Measurements from ENCODE around the gene HCFC1.

HCFC1 gene

GRCh38 chrX:153973127-153974002 is 1.7 kb upstream of the HCFC1 start:
- DNase-seq (ENCODE audit: low read depth), result no peak

- DNase-seq (ENCODE audit: low read depth), result no peak
Observed at GRCh38 chrX:153972368-153973126, 929 bp upstream of the HCFC1 start, which contains the start of gene TMEM187. Gene TMEM187, plus strand, starts transcription at chrX:153972754. Its CDS starts 9,309 bp downstream, at chrX:153982063.

DNA sequence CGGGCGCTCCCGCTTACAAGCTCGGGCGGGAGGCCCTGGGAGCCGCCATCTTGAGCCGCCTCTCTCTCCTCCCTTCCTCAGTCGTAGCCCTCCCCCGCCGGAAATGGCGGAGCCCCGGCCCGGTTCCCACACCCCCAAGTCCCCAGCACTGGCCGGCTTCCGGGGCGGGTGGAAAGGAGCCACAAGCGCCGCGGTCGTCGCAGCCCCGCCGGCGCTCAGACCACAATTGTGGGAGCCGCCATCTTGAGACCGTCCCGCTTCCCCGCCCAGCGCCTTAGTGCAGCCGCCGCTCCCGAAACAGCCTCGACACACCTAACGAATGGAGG is 531 bp downstream of the HCFC1 start:
- peak; percentile 39 for DNase-seq (ENCODE audit: low read depth)

- no peak for DNase-seq (ENCODE audit: low read depth)
Observed at GRCh38 chrX:153970357-153971123, 1.1 kb downstream of the HCFC1 start.

- no peak for DNase-seq (ENCODE audit: low read depth)
Observed at GRCh38 chrX:153969904-153970356, 1.7 kb downstream of the HCFC1 start.

- DNase-seq (ENCODE audit: low read depth), result no peak
Observed at GRCh38 chrX:153969125-153969903, 2.3 kb downstream of the HCFC1 start.

DNA sequence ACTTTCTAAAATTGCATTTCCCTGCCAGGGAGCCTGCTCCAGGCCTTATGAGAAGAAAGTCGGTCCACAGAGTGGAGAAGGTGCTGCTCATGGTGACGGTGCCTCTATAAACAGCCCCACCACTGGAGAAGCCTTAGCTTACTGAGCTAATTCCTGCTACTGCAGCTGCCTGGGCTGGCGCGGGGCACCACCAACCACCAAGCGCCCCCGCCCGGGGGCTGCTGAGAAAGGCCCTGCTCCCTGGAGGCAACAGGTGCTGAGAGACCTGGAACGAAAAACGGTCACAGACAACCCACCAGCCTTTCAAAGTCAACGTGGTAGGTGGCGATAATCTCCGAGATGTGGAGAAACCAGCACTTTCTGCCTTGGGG is 2.9 kb downstream of the HCFC1 start:
- DNase-seq (ENCODE audit: low read depth), result no peak

DNA sequence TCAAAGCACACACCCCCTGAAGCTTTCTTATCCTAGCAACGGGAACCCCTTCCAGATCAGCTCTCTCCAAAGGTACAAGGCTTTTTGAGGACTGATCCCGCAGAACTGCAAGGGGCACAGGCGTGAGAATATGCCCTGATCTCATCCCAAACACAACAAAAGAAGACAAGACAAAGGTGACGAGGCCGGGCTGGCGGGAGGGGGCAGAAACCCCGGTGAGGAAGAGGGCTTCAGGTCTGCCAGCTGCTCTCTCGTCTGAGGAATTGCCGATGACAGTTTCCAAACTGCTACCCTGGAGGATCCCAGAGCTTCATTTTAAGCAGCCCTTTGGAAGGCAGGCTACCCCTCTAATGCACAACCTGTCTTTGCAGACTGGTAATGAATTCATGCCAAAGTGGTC is 3.4 kb downstream of the HCFC1 start:
- no peak for DNase-seq (ENCODE audit: low read depth)

- no peak for DNase-seq (ENCODE audit: low read depth)
Observed at GRCh38 chrX:153967536-153968224, 3.9 kb downstream of the HCFC1 start.

DNA sequence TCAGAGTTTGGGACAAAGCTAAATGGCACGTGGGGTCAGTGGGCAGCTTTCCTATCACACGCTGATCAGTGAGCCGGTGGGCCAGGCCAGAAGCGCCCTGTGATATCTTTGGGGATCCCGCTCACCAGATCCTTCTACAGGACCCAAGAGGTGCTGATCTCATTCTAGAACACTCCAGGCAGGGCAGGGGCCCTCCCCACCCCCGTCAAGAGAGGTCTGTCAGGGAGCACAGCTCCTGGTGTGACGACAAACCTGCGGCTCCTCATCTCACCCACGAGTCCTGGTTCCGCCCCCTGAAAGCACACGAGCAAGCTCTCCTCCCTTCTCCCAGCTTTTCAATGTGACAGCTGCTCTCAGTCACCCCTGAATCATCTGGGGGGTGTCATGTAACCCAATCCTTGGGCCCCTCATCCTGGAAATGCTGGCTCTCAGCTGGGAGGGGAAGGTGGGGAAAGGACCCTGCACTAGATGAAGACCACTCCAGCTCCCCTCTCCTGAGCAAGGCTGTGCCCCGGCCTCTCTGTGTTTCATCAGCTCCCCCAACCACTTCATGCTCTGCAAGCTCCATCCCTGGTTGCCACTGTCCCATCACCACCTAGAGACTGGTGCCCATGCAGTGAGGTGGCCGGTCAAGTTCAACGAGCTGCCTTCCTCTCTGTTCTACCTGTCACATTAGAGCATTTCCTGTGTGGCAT is 4.6 kb downstream of the HCFC1 start:
- DNase-seq (ENCODE audit: low read depth), result no peak

- DNase-seq (ENCODE audit: low read depth), result no peak
Observed at GRCh38 chrX:153966283-153966688, 5.3 kb downstream of the HCFC1 start.

GRCh38 chrX:153965406-153965805 is 6.2 kb downstream of the HCFC1 start:
- no peak for DNase-seq (ENCODE audit: low read depth)

DNA sequence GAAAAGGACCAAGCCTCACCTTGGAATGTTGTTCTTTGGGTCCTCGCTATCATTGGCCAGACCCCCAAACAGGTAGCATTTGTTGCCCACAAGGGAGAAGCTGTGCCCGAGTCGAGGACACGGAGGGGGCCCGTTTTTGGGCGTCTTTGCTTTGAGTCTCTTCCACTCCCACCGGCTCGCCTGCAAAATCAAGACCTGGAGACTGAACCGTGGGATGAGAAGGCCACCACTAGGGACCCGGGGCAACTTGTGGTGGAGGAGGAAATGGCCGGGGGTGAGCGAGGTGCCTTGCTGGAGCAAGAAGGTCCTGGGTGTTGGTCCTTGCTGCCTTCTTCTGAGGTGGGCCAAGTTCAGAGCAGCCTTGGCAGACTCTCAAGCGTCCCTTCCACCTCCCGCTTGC is 7.5 kb downstream of the HCFC1 start:
- DNase-seq (ENCODE audit: low read depth), result no peak

DNA sequence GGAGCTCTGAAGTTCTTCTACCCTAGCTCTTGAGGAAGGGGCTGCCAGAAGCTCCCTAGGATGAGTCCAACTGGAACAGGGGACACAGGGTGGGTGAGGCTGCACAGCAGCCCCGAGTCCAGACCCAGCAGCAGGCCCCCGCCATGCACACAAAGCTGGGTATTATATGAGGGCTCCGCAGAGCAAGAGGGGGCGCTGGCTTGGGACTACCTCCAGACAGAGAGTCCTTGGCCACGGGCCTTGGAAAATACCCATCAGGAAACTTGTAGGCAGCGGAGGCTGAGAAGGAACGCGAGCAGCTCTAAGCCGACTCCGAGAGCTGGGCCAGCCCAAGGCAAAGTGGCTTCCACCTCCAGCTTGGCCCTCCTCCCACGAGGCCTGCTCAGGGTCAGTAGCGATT is 8.1 kb downstream of the HCFC1 start:
- DNase-seq (ENCODE audit: low read depth), result no peak

- DNase-seq (ENCODE audit: low read depth), result no peak
Observed at GRCh38 chrX:153961292-153961691, 10.3 kb downstream of the HCFC1 start.

DNA sequence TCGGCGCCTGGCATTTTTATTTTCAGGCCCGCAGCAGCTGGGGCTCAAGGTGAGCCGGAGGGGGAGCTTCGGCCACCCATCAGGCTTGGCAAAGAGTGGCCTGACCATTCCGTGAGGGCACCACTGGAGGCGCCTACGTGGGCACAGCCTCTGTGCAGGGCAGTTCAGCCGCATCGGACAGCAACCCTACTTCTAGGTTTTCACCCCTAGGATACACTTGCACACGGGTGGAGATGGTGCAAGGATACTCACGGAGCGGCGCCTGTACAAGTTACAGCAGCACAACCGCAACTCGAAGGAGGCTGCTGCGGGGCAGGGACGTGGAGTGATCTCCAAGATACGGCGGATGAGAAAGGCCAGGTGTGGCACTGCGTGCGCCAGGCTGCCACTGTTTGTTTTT is 10.8 kb downstream of the HCFC1 start:
- no peak for DNase-seq (ENCODE audit: low read depth)

- DNase-seq (ENCODE audit: low read depth), result no peak
Observed at GRCh38 chrX:153960077-153960476, 11.5 kb downstream of the HCFC1 start.

DNA sequence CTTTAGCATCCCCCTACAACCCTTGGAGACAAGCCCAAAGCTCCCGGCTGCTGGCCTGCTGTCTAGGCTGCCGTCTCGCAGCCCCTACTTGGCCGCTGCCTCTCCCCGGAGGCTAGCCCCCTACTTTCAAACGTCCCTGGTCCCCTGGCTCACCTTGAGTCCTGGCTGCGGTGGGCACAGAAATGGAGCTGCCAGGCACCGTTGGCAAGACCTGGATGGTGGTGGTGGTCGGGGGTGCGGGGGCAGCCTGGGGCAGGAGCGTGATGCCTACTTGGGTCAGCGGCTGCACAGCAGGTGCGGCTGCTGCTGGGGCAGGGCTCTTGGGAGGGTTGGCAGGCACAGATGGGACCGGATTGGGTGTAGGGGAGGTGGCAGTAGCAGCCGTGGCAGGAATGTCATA is 12.0 kb downstream of the HCFC1 start:
- DNase-seq (ENCODE audit: low read depth), result no peak

GRCh38 chrX:153958605-153959004 is 13.0 kb downstream of the HCFC1 start:
- DNase-seq (ENCODE audit: low read depth), result no peak

GRCh38 chrX:153957224-153957623 is 14.4 kb downstream of the HCFC1 start:
- DNase-seq (ENCODE audit: low read depth), result no peak
